HEK293 (cell line): ENCODE measurements around the gene MDFI.

Experiments
- CTCF ChIA-PET: fragments of 350-600 bp; formaldehyde crosslinking; extraction: SDS; loops from one replicate; lab custom pipeline; 2021; ENCODE audit warnings: antibody characterized with exemption; lab: Yijun Ruan, JAX
- POLR2A ChIA-PET: fragments of 300-600 bp; formaldehyde crosslinking; extraction: SDS; loops from one replicate; lab custom pipeline; 2020; ENCODE audit warnings: antibody characterized with exemption, inconsistent platforms; lab: Yijun Ruan, JAX
- H3K27ac ChIP-seq: fragments of 200-500 bp; sonication (Bioruptor generic); 2 replicates; pipeline ENCODE4 v1.5.1; 2014; ENCODE audit warnings: low read depth, low read length, control low read depth, inconsistent platforms; ENCODE audit errors: extremely low read depth
- H3K36me3 ChIP-seq, 2 experiments: fragments of 200-500 bp in 1 of 2; sonication (Bioruptor generic) in 1 of 2; 1 replicate in 1 of 2; 2 replicates in 1 of 2; pipeline ENCODE4 v1.5.1; 2014 to 2017; ENCODE audit warnings: inconsistent platforms in 2 of 2, low read length in 2 of 2; ENCODE audit not compliant: control insufficient read depth in 2 of 2, insufficient read depth in 1 of 2
- H3K4me1 ChIP-seq: fragments of 200-500 bp; sonication (Bioruptor generic); 2 replicates; pipeline ENCODE4 v1.5.1; 2014; ENCODE audit warnings: mild to moderate bottlenecking, low read length, inconsistent platforms; ENCODE audit not compliant: control insufficient read depth, insufficient read depth
- H3K4me3 ChIP-seq: 2 replicates; pipeline ENCODE4 v1.5.1; 2011; ENCODE audit warnings: low read depth, mild to moderate bottlenecking, control low read depth, low read length, moderate library complexity
- H3K9me3 ChIP-seq: fragments of 200-500 bp; sonication (Bioruptor generic); 2 replicates; pipeline ENCODE4 v1.5.1; 2014; ENCODE audit warnings: low read depth, low read length, inconsistent platforms; ENCODE audit not compliant: control insufficient read depth, insufficient read depth
- BCL11B ChIP-seq: fragments of 450-650 bp; formaldehyde crosslinking; IDR thresholded peaks from 2 replicates; pipeline ENCODE4 v1.5.1; 2016; ENCODE audit warnings: low read depth, missing biosample characterization, missing genetic modification characterization
- GLI4 ChIP-seq: fragments of 450-650 bp; formaldehyde crosslinking; IDR thresholded peaks from 2 replicates; pipeline ENCODE4 v1.5.1; 2016; ENCODE audit warnings: missing biosample characterization, missing genetic modification characterization
- PRDM10 ChIP-seq: fragments of 450-650 bp; formaldehyde crosslinking; IDR thresholded peaks from 2 replicates; pipeline ENCODE4 v1.5.1; 2016; ENCODE audit warnings: missing biosample characterization, missing genetic modification characterization
- ZNF18 ChIP-seq: fragments of 450-650 bp; formaldehyde crosslinking; IDR thresholded peaks from 2 replicates; pipeline ENCODE4 v1.5.1; 2016; ENCODE audit warnings: missing biosample characterization, missing genetic modification characterization
- ZNF280D ChIP-seq: fragments of 450-650 bp; formaldehyde crosslinking; IDR thresholded peaks from 2 replicates; pipeline ENCODE4 v1.5.1; 2016; ENCODE audit warnings: missing biosample characterization, missing genetic modification characterization
- ZNF302 ChIP-seq: fragments of 450-650 bp; formaldehyde crosslinking; IDR thresholded peaks from 2 replicates; pipeline ENCODE4 v1.5.1; 2016; ENCODE audit warnings: missing biosample characterization, missing genetic modification characterization, low read depth
- ZNF571 ChIP-seq: fragments of 450-650 bp; formaldehyde crosslinking; IDR thresholded peaks from 2 replicates; pipeline ENCODE4 v1.5.0; 2017; ENCODE audit warnings: missing biosample characterization, missing genetic modification characterization
- ZNF600 ChIP-seq: fragments of 450-650 bp; formaldehyde crosslinking; IDR thresholded peaks from 2 replicates; pipeline ENCODE4 v1.5.1; 2016; ENCODE audit warnings: missing biosample characterization, missing genetic modification characterization
- ZNF610 ChIP-seq: fragments of 450-650 bp; formaldehyde crosslinking; IDR thresholded peaks from 2 replicates; pipeline ENCODE4 v1.5.1; 2016; ENCODE audit warnings: missing biosample characterization, missing genetic modification characterization, borderline replicate concordance
- ZNF624 ChIP-seq: fragments of 450-650 bp; formaldehyde crosslinking; IDR thresholded peaks from 2 replicates; pipeline ENCODE4 v1.5.1; 2017; ENCODE audit warnings: missing biosample characterization, missing genetic modification characterization
- ZNF792 ChIP-seq: fragments of 450-650 bp; formaldehyde crosslinking; IDR thresholded peaks from 2 replicates; pipeline ENCODE4 v1.5.1; 2016; ENCODE audit warnings: missing biosample characterization, missing genetic modification characterization
- ZSCAN18 ChIP-seq: fragments of 450-650 bp; formaldehyde crosslinking; IDR thresholded peaks from 2 replicates; pipeline ENCODE4 v1.5.1; 2016; ENCODE audit warnings: missing biosample characterization, missing genetic modification characterization

The MDFI gene

GRCh38 chr6:41623330-41623729 is 14.9 kb upstream of the MDFI start (continued):
- TF ChIP-seq ZNF280D (tag by site-specific recombination), result no peak

GRCh38 chr6:41624621-41625380 is 13.5 kb upstream of the MDFI start:
- ChIA-PET POLR2A (no interaction called here), CTCF (interaction anchor here (0.6 to 6.6 kb wide), 8 partner anchors 22 to 596 kb away, joined by 3 to 33 read pairs (median 5); no protein-coding TSS in a partner anchor)
- Histone ChIP-seq H3K4me1 (no peaks in the 10 kb centered on the region; the same call in 1 of the 2 replicates), H3K27ac (no peak overlapping the region)
- no peak for TF ChIP-seq GLI4 (tag by site-specific recombination)
- TF ChIP-seq ZSCAN18 (tag by site-specific recombination), result no peak
- TF ChIP-seq ZNF624, result no peak
- no peak for TF ChIP-seq BCL11B (tag by site-specific recombination)
- TF ChIP-seq PRDM10 (tag by site-specific recombination), result no peak
- no peak for TF ChIP-seq ZNF302
- TF ChIP-seq, all 188 proteins: peak for 0
- no peaks in the 10 kb centered on the region for H3K9me3 ChIP-seq
- H3K4me3 ChIP-seq, result no peak overlapping the region
- no peaks in the 10 kb centered on the region for H3K36me3 ChIP-seq

GRCh38 chr6:41625442-41625841 is 12.8 kb upstream of the MDFI start:
- H3K4me1 ChIP-seq, result no peaks in the 10 kb centered on the region; the same call in 1 of the 2 replicates
- TF ChIP-seq ZNF18 (tag by site-specific recombination) (peak; percentile 66; the same call in 1 of the 2 replicates), ZNF600 (tag by site-specific recombination) (no peak), ZNF792 (tag by site-specific recombination) (no peak), ZNF610 (tag by site-specific recombination) (peak; percentile 31; the same call in 1 of the 2 replicates), ZNF571 (no peak)
- H3K27ac ChIP-seq, result no peak overlapping the region
- no peaks in the 10 kb centered on the region for H3K9me3 ChIP-seq
- H3K36me3 ChIP-seq, result no peaks in the 10 kb centered on the region
- POLR2A ChIA-PET, result no interaction called here
- no peak overlapping the region for H3K4me3 ChIP-seq
- CTCF ChIA-PET, result interaction anchor here (0.6 to 6.6 kb wide), 11 partner anchors 9 to 597 kb away, joined by 3 to 33 read pairs (median 4); no protein-coding TSS in a partner anchor
